Right atrium auricular region (tissue), 2 donors: ENCODE measurements around the gene MRGPRD. TPM values are rescaled to one million over a fixed set of nuclear protein-coding genes. Genes with fewer than 3 reads are reported as not detected.

ENCODE experiments used
- DNase-seq: peaks from one replicate; pipeline ENCODE4 v3.0.0-alpha.2; 2019; ENCODE audit warnings: low spot score
- H3K27ac ChIP-seq, 2 donors: fragments of 200-600 bp; sonication (generic); 1 replicate in 1 of 2; 2 replicates in 1 of 2; pipeline ENCODE4 v1.5.1; 2016 to 2019
- H3K27me3 ChIP-seq, 2 donors: fragments of 200-600 bp; sonication (generic); one replicate each; pipeline versions ENCODE4 v1.5.1 to v1.6.0; 2017 to 2019
- H3K36me3 ChIP-seq: fragments of 200-600 bp; sonication (generic); one replicate; pipeline ENCODE4 v1.5.1; 2016
- H3K4me1 ChIP-seq, 2 donors: fragments of 200-600 bp; sonication (generic); one replicate each; pipeline versions ENCODE4 v1.5.1 to v1.6.0; 2017 to 2019
- H3K4me3 ChIP-seq, 2 donors: fragments of 200-600 bp; sonication (generic); 1 replicate in 1 of 2; 2 replicates in 1 of 2; pipeline ENCODE4 v1.5.1; 2017 to 2019; ENCODE audit warnings: mild to moderate bottlenecking in 1 of 2, moderate library complexity in 1 of 2
- H3K9me3 ChIP-seq, 2 donors: fragments of 200-600 bp; sonication (generic); one replicate each; pipeline ENCODE4 v1.5.1; 2019
- total RNA-seq, 2 donors: library from RNA; depleted of rRNA; stranded (reverse); fragments of >200 nt; gene quantifications; one replicate each; pipeline ENCODE4 v1.1.0, GENCODE V29; 2016
- TF ChIP-seq, protein P1 (sequence below), 2 donors: fragments of 200-600 bp; sonication (generic); IDR thresholded peaks; one replicate each; pipeline ENCODE4 v1.5.1; 2019; ENCODE audit warnings: antibody characterized with exemption in 2 of 2

The MRGPRD gene
- total RNA-seq, 2 donors from 2014 or later = not detected

DNA sequence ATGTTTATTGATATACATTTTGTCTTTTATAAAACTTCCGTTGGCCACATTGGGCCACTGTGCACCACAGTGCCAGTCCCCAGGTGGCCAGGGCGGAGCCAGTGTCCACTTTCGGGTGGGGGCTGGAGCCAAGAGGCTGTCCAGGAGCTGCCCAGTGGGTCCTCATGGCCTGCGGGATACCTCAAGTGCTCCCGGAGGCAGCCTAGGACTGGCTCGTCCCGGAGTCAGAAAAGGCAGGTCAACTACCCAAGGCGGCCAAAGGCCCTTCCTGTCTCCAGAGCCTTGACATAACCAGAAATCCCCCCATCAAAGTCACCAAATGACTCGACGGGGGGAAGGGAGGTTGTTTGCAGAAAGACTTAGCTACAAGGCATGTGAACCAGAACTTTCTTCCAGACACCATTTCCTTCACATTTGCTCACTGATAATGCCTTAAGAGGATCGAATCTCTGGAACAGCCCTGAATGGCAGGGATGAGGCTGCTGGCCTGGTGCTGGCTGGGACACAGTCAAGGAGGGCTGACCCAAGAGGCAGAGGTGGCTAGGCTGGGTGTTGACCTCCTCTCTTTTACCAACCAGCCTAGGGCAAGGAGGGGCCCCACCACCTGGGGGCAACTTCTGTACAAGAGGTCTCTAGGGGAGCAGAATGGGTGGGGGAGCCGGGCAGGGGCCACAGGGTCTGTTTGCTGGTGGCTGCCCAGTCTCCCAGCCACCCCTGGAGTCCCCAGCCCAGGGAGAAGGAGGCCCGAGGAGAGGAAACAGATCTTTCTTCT lies 23.8 kb upstream of the MRGPRD start:
- no peak for DNase-seq
- peaks cover 13% of the 10 kb centered on the region for H3K36me3 ChIP-seq
- TF ChIP-seq, protein P1, sequence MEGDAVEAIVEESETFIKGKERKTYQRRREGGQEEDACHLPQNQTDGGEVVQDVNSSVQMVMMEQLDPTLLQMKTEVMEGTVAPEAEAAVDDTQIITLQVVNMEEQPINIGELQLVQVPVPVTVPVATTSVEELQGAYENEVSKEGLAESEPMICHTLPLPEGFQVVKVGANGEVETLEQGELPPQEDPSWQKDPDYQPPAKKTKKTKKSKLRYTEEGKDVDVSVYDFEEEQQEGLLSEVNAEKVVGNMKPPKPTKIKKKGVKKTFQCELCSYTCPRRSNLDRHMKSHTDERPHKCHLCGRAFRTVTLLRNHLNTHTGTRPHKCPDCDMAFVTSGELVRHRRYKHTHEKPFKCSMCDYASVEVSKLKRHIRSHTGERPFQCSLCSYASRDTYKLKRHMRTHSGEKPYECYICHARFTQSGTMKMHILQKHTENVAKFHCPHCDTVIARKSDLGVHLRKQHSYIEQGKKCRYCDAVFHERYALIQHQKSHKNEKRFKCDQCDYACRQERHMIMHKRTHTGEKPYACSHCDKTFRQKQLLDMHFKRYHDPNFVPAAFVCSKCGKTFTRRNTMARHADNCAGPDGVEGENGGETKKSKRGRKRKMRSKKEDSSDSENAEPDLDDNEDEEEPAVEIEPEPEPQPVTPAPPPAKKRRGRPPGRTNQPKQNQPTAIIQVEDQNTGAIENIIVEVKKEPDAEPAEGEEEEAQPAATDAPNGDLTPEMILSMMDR (IDR thresholded peaks at IDR 0.05) = no peak

DNA sequence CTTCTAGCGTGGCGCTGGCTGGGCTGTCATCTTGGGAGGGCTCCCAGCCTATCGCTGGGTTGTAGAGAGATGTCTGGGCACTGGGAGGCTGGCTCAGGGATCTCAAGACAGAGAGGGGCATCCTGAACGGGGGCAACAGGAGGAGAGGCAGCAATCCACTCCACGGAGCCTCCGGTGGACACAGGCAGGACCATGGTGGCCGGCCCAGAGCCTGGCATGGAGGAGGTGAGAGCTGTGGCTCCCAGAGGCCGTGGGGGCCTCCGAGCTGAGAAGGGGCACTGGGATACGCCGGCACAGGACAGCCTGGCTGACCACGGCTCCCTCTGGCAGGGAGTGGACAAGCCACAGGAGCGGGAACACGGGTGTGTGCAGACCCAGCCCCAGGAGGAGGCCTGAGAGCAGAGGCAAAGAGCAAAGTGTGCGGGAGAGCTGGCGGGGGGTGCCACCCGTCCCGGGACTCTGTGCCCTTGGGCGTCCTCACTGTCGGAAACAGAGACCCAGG lies 23.1 kb upstream of the MRGPRD start:
- TF ChIP-seq, protein P1 (IDR thresholded peaks at IDR 0.05) = no peak
- no peak for DNase-seq
- Histone ChIP-seq H3K4me3 (no peak overlapping the region), H3K4me1 (peaks cover 0 to 44% of the 10 kb centered on the region in 2 donors), H3K9me3 (no peaks in the 10 kb centered on the region), H3K27ac (no peak overlapping the region), H3K36me3 (peaks cover 13% of the 10 kb centered on the region), H3K27me3 (no peaks in the 10 kb centered on the region)

More for the DNA sequence above, 23.8 kb upstream of the MRGPRD start:
- Histone ChIP-seq H3K4me3 (no peak overlapping the region), H3K9me3 (no peaks in the 10 kb centered on the region), H3K4me1 (peaks cover 0 to 47% of the 10 kb centered on the region in 2 donors), H3K27me3 (no peaks in the 10 kb centered on the region), H3K27ac (no peak overlapping the region)

DNA sequence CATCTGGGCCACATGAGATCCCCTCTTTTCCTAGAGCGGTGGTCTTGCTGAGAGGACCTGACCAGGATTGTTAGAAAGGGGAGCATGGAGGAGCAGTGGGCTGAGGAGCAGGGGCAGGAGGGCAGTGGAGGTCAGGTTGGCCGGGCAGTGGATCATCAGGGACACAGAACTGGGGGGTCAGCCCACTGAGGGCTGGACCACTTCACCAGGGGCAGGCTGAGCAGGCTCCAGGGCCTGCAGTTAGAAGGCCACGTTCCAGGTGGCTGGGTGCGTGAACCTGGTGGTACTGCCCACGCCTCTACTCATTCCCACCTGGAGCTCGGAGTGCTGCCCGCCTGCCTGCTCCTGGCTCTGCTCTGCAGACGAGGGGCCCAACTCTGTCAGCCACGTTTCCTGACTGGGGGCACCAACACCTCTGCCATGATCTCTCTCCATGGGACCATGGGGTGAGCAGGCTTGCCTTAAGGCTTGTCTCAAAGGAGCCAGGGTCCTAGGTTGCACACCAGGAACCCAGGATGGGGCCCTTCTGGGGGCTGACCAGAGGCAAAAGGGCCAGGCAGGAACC lies 22.6 kb upstream of the MRGPRD start:
- no peak overlapping the region for H3K27ac ChIP-seq
- no peak overlapping the region for H3K4me3 ChIP-seq
- TF ChIP-seq, protein P1 (IDR thresholded peaks at IDR 0.05) = no peak
- peaks cover 13% of the 10 kb centered on the region for H3K36me3 ChIP-seq
- no peaks in the 10 kb centered on the region for H3K27me3 ChIP-seq
- no peak for DNase-seq
- H3K9me3 ChIP-seq = no peaks in the 10 kb centered on the region
- peaks cover 0 to 44% of the 10 kb centered on the region in 2 donors for H3K4me1 ChIP-seq

DNA sequence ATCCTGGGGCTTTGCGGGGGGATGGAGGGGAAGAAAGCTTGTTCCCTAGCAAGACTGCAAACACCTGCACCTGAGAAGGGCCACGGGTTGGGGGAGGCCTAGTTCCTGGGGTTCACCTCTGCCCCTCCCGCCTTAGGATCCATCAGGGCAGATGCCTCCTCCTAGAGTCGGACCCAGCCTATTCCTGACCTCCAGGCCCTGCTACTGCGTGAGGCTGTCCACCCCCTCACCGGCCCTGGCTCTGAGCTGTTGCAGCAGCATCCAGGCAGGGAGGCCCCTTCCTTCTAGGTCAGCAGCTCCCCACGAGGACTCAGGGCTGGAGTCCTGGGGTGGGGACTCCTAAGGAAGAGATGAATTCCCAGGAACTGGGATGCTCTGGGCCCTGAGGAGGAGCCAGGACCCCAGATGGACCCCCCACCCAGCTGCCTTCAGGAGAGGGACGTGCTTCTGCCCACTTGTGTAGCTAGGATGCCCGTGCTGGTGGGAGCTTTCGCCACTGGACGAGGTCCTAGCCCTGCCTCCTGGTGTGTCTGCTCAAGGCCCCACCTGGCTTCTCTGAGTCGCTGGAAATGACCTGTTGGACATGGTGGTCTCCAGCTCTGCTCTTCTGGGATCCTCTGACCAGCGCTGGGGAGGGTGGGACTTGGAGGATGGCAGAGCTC lies 21.9 kb upstream of the MRGPRD start:
- H3K4me1 ChIP-seq = peaks cover 0 to 48% of the 10 kb centered on the region in 2 donors
- no peaks in the 10 kb centered on the region for H3K27me3 ChIP-seq
- no peak for DNase-seq
- TF ChIP-seq, protein P1 (IDR thresholded peaks at IDR 0.05) = no peak
- peak overlapping the region; percentile 63 to 69 for H3K27ac ChIP-seq
- no peak overlapping the region for H3K4me3 ChIP-seq
- H3K9me3 ChIP-seq = no peaks in the 10 kb centered on the region
- peaks cover 13% of the 10 kb centered on the region for H3K36me3 ChIP-seq

DNA sequence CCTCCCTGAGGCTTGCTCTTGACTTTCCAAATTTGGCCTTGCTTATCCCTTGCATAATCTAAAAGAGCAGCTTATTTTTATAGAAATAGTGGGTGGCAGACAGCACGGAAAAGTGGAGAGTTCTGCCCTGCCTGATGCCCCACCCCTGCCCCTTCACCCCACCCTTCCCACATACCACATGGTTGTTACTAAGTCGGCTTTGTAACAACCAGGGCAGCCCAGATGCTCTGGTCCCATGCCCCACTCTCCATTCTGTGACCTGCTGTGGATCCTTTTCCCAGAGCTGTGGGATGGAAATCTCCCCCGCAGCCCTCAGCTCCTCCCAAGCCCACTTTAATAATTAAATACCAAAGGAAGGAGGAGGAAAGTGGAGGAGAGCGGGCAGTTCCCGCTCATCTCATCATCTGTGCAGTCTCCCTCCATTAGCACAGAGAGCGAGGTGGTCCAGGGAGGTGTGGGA lies 21.4 kb upstream of the MRGPRD start:
- Histone ChIP-seq H3K27me3 (no peaks in the 10 kb centered on the region), H3K36me3 (peaks cover 13% of the 10 kb centered on the region), H3K9me3 (no peaks in the 10 kb centered on the region), H3K4me1 (peaks cover 0 to 50% of the 10 kb centered on the region in 2 donors), H3K27ac (peak overlapping the region; percentile 63 to 69), H3K4me3 (no peak overlapping the region)
- TF ChIP-seq, protein P1 (IDR thresholded peaks at IDR 0.05) = no peak
- DNase-seq = no peak
